HG02938 (cell line): ENCODE results near the gene PSTPIP1.
A peak's percentile ranks its signal among the peaks of the same experiment; 100 is the strongest.

Experiments used
- ATAC-seq: cut with Tn5 transposase; IDR thresholded peaks from one replicate; pipeline ENCODE4 v1.9.1; 2021; ENCODE audit warnings: mild to moderate bottlenecking, moderate library complexity; ENCODE audit not compliant: unreplicated experiment

The PSTPIP1 gene

DNA sequence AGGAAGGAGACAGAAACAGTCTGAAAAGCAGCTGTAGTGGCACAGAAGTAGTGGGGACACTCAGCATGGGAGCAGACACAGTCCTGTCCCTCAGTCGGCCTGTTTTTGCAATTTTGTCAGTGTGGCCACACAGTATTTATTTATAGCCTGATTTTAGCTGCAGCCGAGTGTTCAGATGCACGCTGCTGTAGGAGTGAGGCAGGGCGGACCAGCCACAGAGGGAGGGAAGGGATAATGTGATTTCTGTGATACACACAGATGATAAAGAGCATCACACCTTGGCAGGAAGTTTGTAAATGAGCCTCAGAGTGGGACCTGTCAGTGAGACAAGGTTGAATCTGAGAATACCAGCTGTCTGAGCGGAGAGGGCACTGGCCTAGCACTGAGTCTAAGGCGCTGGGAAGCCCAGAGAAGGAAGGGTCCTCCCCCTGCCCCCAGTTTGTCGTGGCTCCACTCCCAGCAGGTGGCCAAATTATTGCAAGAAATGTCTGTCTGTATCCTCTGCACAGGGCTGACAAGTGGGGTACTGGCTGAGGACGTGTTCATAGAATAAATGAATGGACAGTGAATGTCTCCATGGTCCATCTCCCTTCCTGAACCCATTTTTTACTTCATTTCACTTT lies 3.8 kb downstream of the PSTPIP1 start:
- no peak for ATAC-seq

DNA sequence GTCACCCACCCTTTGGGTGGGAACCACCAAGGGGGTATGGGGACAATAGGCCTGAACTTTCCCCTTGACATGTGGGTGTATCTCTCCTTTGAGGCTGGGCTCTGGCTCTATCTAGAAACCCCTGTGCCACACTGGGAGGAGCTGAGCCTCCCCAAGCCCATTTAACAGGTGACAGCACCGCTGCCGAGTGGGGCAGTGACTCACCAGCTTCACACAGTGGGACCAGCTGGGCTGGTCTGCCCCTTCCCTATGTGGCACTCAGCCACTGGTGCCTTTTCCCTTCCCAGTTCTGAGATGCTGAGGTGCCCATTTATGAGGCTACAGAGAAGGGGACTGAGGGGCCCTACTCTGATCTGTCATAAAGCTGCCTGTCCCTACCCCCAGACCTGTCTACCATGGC lies 5.1 kb downstream of the PSTPIP1 start:
- no peak for ATAC-seq

GRCh38 chr15:77001351-77001750 lies 6.4 kb downstream of the PSTPIP1 start:
- no peak for ATAC-seq

DNA sequence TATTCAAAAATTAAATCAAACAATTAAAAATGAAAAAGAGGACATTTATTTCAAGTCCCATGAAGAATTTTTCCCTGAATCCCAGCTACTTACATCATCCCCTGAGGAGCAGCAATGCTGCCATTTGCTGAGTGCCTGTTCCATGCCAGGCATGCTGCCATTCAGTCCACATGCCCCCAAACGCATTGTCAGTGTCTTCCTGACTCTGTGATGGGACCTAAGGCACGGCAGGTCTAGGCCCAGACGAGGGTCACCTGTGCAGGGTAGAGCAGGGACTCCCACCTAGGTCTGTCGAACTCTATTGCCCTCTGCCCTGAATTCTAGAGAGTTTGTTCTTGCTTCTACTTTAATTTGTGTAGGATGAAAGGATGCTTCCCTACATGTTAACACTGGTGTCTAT lies 7.0 kb downstream of the PSTPIP1 start:
- no peak for ATAC-seq

DNA sequence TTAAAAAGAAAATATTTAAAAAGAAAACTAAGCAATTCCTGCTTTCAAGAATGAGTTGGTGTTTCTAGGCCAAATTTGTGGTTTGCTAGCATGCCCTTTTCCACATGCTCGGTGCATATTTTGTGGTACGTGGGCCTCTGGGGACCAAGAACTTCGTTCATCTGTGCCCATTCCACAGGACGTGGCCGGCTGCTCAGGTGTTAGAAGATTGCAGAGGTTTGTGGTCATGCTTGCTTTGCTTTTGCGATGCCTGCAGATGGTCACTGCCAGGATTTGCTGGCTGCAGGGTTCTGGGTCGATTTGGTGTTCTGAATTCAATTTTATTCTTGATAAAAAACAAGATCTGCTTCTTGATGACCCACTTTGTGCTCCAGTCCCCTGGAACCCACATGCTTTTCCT lies 7.5 kb downstream of the PSTPIP1 start:
- no peak for ATAC-seq

DNA sequence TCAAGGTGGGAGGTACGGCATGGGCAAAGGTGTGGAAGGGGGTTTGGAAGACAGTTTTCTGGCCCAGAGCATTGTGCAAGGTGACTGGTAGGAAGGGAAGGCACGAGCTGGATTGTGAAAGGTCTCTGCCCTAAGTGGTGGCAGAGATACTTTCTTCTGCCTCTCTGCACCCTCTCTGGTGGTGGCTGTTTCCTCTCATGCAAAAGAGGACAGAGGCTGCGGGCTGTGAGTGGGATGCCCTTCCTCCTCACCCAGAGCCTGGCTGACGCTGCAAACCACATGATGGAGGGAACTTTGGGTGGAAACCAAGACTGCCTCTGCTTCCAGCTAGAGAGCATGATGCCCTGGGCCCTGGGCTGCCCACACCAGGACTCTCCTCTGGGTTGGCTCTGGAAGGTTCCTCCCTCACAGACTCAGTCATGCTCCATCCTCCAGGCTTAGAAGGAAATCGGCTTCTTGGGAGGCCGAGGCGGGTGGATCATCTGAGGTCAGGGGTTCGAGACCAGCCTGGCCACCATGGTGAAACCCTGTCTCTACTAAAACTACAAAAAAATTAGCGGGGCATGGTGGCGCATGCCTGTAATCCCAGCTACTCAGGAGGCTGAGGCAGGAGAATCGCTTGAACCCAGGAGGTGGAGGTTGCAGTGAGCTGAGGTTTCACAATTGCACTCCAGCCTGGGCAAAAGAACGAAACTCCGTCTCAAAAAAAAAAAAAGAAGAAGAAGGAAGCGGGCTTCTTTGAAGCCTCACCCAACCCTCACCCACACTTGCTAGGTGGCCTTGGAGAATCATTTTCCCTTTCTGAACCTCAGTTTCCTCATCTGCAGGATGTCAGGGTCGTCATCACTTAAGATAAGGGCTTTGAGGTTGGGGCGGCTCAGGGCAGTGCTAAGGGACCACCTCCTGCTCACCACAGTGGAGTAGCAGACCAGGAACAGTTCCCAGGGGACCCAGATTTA lies 8.3 kb downstream of the PSTPIP1 start:
- peak; percentile 49 for ATAC-seq

GRCh38 chr15:77004189-77004588 lies 9.3 kb downstream of the PSTPIP1 start:
- no peak for ATAC-seq

DNA sequence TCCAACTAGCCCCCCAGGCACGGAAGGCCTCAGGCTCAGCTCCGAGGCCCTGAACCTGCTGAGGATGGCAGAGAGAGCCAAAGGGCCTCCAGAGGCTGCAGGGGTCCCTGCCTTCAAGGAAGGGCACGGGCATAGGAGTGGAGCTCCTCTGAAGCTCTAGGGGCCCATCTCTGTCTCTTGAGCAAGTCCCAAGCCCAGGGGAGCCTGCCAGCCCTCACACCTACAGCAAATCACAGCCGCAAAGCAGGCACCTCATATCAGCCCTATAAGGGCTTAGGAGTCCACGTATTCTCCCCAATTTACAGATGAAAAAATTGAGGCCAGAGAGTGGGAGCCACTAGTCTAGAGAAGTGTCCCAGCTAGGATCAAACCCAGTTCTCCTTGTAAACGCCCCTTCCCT lies 14.2 kb downstream of the PSTPIP1 start:
- no peak for ATAC-seq

- ATAC-seq, result no peak
Measured at GRCh38 chr15:77009646-77010311, 14.9 kb downstream of the PSTPIP1 start.

GRCh38 chr15:77010312-77010686 lies 15.4 kb downstream of the PSTPIP1 start:
- no peak for ATAC-seq

- no peak for ATAC-seq
Measured at GRCh38 chr15:77010857-77011256, 15.9 kb downstream of the PSTPIP1 start.

DNA sequence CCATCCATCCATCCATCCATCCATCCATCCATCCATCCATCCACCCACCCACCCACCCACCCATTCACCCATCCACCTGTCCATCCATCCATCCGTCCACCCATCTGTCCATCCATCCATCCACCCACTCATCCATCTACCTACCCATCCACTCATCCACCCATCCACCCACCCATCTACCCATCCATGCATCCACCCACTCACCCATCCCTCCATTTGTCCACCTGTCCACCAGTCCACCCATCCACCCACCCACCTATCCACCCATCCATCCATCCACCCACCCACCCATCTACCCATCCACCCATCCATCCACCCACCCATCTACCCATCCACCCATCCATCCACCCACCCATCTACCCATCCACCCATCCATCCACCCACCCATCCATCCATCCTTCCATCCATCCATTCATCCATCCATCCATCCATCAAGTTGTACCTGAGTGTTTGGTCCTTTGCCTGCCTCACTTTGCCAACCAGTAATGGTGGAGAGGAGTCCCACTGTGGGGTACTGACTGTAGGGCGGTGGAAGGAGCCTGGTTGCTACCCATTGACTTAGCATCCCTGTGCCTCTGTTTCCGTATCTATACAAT lies 17.3 kb downstream of the PSTPIP1 start:
- no peak for ATAC-seq

DNA sequence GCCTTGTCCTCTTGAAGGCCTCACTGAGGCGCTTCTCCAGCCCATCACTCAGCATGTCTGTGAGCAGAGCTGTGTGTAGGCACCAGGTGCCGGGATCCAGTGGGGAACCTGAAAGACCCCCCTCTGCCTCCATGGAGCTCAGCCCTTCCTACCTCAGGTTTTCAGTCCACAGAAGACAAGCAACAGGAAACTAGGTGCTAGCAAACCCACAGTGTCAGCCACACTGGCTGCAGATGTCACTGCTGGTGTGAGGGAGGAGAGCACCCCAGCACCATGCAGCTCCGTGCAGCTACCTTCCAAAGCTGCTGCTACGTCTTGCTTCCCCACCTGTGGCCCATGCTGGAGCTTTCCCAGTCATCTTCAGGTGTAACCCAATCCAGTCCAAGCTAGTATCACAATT lies 17.9 kb downstream of the PSTPIP1 start:
- no peak for ATAC-seq

DNA sequence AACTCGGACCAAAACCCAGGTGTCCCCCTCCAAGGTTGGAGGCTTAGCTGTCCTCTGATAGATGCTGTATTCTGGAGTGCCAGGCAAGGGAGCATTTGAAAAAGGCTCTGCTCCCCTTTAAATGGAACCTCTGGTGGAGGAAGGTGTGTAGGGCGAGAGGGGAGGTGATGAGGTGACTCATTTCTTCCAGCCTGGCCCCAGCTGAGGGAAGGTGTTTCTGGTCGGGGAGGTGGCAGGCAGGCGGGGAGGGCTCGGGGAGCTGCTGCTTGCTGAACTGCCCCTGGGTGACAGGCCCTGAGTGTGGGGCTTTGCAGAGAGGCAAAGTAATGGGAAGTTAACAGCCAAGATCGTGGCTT lies 18.8 kb downstream of the PSTPIP1 start:
- peak; percentile 46 for ATAC-seq

- peak; percentile 46 for ATAC-seq
Measured at GRCh38 chr15:77014132-77015081, 19.5 kb downstream of the PSTPIP1 start.

DNA sequence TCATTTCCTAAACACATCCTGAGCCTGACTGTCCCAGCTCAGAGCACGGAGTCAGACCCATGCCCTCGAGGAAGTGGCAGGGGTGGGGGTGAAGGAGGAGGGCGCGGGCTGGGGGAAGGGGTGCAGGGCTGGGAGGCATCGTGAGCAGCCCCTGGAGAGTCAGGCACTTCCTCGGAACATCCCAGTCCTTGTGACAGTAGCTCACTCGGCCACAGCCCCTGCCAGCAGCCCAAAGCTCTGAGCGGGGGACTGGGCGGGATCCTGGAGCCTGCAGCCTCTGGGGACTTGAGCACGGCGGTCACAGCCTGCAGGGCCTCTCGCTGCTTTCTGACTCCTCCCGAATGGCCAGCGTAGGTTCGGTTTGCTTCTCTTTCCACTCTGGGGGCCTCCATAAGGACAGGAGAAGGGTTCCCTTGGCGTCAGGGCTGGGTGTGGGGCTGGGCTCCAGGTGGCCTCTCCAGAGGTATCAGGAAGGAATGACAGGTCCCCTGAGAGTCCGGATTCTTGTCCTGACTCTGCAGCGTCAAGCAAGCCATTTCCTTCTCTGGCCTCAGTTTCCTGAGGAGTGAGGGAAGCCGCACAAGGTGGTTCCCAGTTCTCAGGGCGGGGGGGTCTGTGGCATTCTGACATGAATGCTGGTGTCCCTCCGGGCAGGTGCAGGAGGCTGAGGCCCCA lies 20.9 kb downstream of the PSTPIP1 start:
- ATAC-seq, result no peak

DNA sequence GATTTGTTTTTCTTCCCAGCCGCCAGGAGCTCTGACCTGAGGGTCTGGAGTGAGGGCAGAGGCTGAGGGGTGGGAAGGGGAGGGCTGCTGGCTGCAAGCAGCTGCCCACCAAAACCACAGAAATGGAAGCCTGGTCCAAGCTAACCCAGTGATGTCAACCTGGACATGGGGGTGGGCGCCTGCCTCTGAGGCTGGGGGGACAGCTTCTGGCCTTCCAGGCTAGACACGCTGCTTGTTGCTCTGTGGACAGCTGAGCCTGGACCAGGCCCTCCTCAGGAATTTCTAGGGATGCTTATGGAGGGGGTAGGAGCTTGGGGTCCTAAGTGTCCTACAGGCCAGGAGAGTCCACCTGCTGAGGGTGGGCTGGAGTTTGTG lies 21.4 kb downstream of the PSTPIP1 start:
- no peak for ATAC-seq

- ATAC-seq, result no peak
Measured at GRCh38 chr15:77017091-77017660, 22.2 kb downstream of the PSTPIP1 start.
